H1 (cell line): ENCODE measurements around the gene SLC7A6OS. TPM values are rescaled to one million over a fixed set of nuclear protein-coding genes. Genes with fewer than 3 reads are reported as not detected.

Experiments
- EZH2 ChIP-seq: fragments of 200-600 bp; sonication (generic); IDR thresholded peaks from 2 replicates; pipeline ENCODE4 v1.7.1; 2012; ENCODE audit warnings: low read depth, mild to moderate bottlenecking, moderate library complexity, low read length, inconsistent platforms; ENCODE audit not compliant: severe bottlenecking
- GTF2F1 ChIP-seq: IDR thresholded peaks from 2 replicates; pipeline ENCODE4 v1.6.1; 2012; ENCODE audit warnings: low read depth, low read length, improper control_type of control experiment, borderline replicate concordance
- JUN ChIP-seq: IDR thresholded peaks from 2 replicates; pipeline ENCODE4 v1.6.1; 2011; ENCODE audit warnings: low read depth, mild to moderate bottlenecking, improper control_type of control experiment, low read length
- KDM5A ChIP-seq: fragments of 200-600 bp; IDR thresholded peaks from 2 replicates; pipeline ENCODE4 v1.7.1; 2012; ENCODE audit warnings: mild to moderate bottlenecking, low read length, inconsistent platforms, mixed read lengths
- POLR2AphosphoS5 ChIP-seq: IDR thresholded peaks from 2 replicates; pipeline ENCODE4 v1.6.1; 2011; ENCODE audit warnings: low read depth, low read length
- RXRA ChIP-seq: IDR thresholded peaks from 2 replicates; pipeline ENCODE4 v1.6.1; 2011; ENCODE audit warnings: low read depth, mild to moderate bottlenecking, low read length, moderate library complexity; ENCODE audit not compliant: insufficient read depth
- TEAD4 ChIP-seq: IDR thresholded peaks from 2 replicates; pipeline ENCODE4 v1.6.1; 2012; ENCODE audit warnings: low read depth, low read length, inconsistent platforms, mixed read lengths
- ZNF274 ChIP-seq: IDR thresholded peaks from 2 replicates; pipeline ENCODE4 v1.7.0; 2012; ENCODE audit warnings: low read length, borderline replicate concordance; ENCODE audit errors: extremely low read depth
- polyA plus RNA-seq, 7 experiments: library from polyadenylated mRNA; depleted of rRNA in 3 of 7; stranded (reverse) in 5 of 7; unstranded in 2 of 7; fragments of >200 nt in 5 of 7; fragments of 200-250 nt in 2 of 7; gene quantifications; 1 replicate in 5 of 7; 2 replicates in 1 of 7; 4 replicates in 1 of 7; pipeline versions ENCODE4 v1.2.1 to v1.2.3, GENCODE V29; 2011 to 2013; ENCODE audit warnings: missing spikeins in 2 of 7, mixed read lengths in 2 of 7
- total RNA-seq: library from RNA; stranded (reverse); fragmentation: NEBNext Ultra II Directional; extraction: Animal tissue kit (Norgen Biotek cat#: 25700); gene quantifications from 2 replicates; pipeline ENCODE4 v1.2.1, GENCODE V29; 2021
- TF ChIP-seq, protein P1 (sequence below): fragments of 300-600 bp; sonication (generic); IDR thresholded peaks from 2 replicates; pipeline ENCODE4 v1.7.1; 2012; ENCODE audit warnings: low read length, moderate library complexity, mild to moderate bottlenecking, inconsistent platforms; ENCODE audit not compliant: insufficient replicate concordance

Gene SLC7A6OS
- total and polyA plus RNA-seq, 2 of the 8 experiments (the other 6 are each of a cell fraction or from before 2014, with no cell fraction given) = 7.3 to 21.3 TPM

DNA sequence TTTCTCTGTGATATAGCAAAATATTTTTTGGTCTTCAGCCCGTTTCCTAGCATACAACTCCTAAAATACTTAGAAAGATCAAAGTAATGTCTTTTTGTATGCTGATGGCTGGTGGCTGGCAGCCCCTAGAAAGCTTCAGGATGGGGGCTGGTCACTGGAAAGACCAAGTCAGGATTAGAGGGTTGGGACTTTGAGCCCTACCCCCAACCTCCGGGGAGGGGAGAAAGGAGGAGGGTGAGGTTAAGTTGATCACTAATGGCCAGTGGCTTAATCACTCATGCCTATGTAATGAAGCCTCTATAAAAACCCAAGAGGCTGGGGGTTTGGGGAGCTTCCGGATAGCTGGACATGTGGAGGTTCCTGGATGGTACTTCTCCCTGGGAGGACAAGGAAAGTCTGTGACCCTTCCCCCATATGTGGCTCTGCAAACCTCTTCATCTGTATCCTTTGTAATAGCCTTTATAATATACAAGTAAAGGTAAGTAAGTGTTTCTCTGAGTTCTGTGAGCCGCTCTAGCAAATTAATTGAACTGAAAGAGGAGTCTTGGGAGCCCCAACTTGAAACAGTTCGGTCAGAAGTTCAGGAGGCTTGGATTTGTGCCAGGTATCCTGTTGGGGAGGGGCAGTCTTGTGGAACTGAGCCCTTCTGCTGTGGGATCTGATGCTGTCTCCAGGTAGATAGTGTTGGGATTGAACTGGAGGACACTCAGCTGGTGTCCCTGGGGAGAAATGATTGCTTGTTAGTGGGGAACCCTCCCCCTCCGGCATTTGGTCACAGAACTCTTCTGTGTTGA is 42.9 kb downstream of the SLC7A6OS start (continued):
- TF ChIP-seq, protein P1, sequence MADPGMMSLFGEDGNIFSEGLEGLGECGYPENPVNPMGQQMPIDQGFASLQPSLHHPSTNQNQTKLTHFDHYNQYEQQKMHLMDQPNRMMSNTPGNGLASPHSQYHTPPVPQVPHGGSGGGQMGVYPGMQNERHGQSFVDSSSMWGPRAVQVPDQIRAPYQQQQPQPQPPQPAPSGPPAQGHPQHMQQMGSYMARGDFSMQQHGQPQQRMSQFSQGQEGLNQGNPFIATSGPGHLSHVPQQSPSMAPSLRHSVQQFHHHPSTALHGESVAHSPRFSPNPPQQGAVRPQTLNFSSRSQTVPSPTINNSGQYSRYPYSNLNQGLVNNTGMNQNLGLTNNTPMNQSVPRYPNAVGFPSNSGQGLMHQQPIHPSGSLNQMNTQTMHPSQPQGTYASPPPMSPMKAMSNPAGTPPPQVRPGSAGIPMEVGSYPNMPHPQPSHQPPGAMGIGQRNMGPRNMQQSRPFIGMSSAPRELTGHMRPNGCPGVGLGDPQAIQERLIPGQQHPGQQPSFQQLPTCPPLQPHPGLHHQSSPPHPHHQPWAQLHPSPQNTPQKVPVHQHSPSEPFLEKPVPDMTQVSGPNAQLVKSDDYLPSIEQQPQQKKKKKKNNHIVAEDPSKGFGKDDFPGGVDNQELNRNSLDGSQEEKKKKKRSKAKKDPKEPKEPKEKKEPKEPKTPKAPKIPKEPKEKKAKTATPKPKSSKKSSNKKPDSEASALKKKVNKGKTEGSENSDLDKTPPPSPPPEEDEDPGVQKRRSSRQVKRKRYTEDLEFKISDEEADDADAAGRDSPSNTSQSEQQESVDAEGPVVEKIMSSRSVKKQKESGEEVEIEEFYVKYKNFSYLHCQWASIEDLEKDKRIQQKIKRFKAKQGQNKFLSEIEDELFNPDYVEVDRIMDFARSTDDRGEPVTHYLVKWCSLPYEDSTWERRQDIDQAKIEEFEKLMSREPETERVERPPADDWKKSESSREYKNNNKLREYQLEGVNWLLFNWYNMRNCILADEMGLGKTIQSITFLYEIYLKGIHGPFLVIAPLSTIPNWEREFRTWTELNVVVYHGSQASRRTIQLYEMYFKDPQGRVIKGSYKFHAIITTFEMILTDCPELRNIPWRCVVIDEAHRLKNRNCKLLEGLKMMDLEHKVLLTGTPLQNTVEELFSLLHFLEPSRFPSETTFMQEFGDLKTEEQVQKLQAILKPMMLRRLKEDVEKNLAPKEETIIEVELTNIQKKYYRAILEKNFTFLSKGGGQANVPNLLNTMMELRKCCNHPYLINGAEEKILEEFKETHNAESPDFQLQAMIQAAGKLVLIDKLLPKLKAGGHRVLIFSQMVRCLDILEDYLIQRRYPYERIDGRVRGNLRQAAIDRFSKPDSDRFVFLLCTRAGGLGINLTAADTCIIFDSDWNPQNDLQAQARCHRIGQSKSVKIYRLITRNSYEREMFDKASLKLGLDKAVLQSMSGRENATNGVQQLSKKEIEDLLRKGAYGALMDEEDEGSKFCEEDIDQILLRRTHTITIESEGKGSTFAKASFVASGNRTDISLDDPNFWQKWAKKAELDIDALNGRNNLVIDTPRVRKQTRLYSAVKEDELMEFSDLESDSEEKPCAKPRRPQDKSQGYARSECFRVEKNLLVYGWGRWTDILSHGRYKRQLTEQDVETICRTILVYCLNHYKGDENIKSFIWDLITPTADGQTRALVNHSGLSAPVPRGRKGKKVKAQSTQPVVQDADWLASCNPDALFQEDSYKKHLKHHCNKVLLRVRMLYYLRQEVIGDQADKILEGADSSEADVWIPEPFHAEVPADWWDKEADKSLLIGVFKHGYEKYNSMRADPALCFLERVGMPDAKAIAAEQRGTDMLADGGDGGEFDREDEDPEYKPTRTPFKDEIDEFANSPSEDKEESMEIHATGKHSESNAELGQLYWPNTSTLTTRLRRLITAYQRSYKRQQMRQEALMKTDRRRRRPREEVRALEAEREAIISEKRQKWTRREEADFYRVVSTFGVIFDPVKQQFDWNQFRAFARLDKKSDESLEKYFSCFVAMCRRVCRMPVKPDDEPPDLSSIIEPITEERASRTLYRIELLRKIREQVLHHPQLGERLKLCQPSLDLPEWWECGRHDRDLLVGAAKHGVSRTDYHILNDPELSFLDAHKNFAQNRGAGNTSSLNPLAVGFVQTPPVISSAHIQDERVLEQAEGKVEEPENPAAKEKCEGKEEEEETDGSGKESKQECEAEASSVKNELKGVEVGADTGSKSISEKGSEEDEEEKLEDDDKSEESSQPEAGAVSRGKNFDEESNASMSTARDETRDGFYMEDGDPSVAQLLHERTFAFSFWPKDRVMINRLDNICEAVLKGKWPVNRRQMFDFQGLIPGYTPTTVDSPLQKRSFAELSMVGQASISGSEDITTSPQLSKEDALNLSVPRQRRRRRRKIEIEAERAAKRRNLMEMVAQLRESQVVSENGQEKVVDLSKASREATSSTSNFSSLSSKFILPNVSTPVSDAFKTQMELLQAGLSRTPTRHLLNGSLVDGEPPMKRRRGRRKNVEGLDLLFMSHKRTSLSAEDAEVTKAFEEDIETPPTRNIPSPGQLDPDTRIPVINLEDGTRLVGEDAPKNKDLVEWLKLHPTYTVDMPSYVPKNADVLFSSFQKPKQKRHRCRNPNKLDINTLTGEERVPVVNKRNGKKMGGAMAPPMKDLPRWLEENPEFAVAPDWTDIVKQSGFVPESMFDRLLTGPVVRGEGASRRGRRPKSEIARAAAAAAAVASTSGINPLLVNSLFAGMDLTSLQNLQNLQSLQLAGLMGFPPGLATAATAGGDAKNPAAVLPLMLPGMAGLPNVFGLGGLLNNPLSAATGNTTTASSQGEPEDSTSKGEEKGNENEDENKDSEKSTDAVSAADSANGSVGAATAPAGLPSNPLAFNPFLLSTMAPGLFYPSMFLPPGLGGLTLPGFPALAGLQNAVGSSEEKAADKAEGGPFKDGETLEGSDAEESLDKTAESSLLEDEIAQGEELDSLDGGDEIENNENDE = no peak
- TF ChIP-seq POLR2AphosphoS5 (no peak), JUN (no peak), ZNF274 (no peak), RXRA (no peak), EZH2 (no peak), GTF2F1 (no peak), TEAD4 (no peak), KDM5A (no peak)
